ENCODE measurements around the gene THSD4. TPM values are rescaled to one million over a fixed set of nuclear protein-coding genes. Genes with fewer than 3 reads are reported as not detected.
"Not testable (repeated sequence)": the region's sequence is repeated elsewhere in the genome, so short reads cannot be mapped to it uniquely, and the experiment has no call there.

THSD4 gene
- total RNA-seq, 4 donors from 2014 or later = 2.7 to 49.2 (median 15.8) TPM

DNA sequence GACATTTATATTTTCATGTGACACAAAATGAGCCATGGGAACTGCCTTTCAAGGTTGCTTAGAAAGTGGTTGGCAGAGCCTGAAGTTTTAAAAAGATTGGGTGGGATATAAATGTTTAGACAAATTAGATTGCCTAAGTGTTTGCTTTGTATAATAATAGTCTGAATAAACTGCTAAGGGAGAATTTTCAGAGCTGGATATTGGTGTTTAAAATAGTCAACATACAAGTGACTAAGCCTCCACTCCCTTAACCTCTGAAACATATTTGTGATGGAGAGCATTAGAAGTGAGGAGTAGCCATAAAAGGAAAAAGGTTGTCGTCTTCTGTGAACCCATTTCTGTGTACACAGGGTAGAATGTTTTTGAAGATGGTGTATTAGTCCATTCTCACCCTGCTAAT lies 201.6 kb downstream of the THSD4 start:
- ATAC-seq (ENCODE audit: low FRiP score) (no peak), DNase-seq (ENCODE audit: low spot score) (no peak)
- TF ChIP-seq, protein P1, sequence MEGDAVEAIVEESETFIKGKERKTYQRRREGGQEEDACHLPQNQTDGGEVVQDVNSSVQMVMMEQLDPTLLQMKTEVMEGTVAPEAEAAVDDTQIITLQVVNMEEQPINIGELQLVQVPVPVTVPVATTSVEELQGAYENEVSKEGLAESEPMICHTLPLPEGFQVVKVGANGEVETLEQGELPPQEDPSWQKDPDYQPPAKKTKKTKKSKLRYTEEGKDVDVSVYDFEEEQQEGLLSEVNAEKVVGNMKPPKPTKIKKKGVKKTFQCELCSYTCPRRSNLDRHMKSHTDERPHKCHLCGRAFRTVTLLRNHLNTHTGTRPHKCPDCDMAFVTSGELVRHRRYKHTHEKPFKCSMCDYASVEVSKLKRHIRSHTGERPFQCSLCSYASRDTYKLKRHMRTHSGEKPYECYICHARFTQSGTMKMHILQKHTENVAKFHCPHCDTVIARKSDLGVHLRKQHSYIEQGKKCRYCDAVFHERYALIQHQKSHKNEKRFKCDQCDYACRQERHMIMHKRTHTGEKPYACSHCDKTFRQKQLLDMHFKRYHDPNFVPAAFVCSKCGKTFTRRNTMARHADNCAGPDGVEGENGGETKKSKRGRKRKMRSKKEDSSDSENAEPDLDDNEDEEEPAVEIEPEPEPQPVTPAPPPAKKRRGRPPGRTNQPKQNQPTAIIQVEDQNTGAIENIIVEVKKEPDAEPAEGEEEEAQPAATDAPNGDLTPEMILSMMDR (IDR thresholded peaks at IDR 0.05) = no peak

DNA sequence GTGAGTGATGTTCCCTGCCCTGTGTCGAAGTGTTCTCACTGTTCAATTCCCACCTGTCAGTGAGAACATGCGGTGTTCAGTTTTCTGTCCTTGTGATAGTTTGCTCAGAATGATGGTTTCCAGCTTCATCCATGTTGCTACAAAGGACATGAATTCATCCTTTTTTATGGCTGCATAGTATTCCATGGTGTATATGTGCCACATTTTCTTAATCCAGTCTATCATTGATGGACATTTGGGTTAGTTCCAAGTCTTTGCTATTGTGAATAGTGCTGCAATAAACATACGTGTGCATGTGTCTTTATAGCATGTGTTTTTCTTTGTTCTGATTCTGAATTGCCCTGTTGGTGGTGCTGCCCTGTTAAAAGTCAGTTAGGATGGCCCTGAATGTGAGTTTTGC lies 204.2 kb downstream of the THSD4 start:
- not testable (repeated sequence) for DNase-seq (ENCODE audit: low spot score); ATAC-seq (ENCODE audit: low FRiP score)

DNA sequence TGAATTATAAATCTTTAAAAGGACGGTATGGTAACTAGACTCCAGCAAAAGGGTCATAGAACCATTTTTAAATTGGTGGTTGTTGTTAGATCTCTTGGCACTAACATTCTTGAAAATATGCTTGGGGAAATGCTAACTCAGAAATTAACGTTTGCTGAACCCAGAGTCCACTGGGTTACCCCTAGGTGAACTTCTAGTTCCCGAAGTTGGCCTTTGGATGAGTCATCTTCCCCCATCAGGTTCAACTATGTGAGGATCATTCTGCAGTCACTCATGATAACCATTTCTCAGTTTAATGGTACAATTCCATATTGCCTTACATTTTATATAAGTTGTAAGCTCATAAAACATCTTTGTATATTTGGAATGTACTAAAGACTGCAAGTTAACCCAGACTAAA lies 204.7 kb downstream of the THSD4 start:
- TF ChIP-seq, protein P1 (IDR thresholded peaks at IDR 0.05) = no peak
- ATAC-seq (ENCODE audit: low FRiP score) = no peak
- DNase-seq (ENCODE audit: low spot score) = no peak

DNA sequence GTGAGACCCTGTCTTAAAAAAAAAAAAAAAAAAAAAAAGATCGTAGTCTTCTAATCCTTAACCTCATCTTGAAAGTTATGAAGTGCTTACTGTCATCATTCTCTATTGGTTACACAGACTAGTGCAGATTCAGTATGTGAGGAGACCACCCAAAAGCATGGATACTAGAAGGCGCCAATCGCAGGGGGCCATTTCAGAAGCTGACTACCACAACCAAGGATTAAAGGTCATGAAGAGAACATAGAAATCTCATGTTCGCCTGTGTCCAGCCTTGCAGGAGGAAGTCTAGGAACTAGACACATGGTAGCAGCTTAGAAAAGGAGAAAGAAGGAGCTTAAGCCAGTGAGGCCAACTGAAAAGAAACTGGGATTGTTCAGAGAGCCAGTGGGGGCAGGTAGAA lies 207.8 kb downstream of the THSD4 start:
- ATAC-seq (ENCODE audit: low FRiP score) (no peak), DNase-seq (ENCODE audit: low spot score) (no peak)
- TF ChIP-seq, protein P1 (IDR thresholded peaks at IDR 0.05) = no peak

DNA sequence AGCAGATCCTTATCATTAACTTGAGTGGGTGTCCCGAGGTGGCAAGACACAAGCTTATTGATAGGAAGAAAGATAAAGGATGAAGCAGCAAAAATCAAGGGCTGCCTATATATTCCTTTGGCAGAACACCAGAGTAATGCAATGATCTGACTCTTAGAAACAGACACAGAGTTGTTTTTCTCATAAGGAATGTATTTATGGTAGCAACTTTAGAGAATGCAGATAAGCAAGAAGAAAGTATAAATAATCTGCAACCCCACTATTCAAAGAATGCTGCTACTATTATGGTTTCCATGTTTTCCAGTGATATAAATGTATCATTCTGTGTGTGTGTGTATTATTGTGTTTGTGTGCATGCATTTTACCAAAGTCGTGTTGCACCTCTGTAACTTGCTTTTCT lies 208.3 kb downstream of the THSD4 start:
- no peak for ATAC-seq (ENCODE audit: low FRiP score)

DNA sequence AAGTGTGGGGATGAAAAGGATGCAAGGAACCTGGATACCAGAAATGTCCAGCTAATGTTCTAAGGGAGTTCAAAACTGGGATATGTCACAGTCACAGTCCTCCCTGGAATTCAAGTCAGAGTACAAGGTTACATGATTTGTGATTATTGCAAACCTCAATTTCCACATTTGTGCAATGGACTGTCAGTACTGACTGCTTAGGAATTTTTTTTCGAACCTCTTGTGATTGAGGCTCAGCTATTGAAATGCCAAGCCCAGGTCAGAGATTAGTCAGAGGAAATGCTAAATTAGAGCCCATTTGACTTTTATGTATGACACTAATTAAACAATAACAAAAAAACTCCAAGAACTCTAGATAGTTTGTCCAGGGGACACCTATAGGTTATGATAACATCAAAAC lies 210.2 kb downstream of the THSD4 start:
- DNase-seq (ENCODE audit: low spot score) = no peak

More for the DNA sequence above, 208.3 kb downstream of the THSD4 start:
- TF ChIP-seq, protein P1 (IDR thresholded peaks at IDR 0.05) = no peak
- DNase-seq (ENCODE audit: low spot score) = no peak

DNA sequence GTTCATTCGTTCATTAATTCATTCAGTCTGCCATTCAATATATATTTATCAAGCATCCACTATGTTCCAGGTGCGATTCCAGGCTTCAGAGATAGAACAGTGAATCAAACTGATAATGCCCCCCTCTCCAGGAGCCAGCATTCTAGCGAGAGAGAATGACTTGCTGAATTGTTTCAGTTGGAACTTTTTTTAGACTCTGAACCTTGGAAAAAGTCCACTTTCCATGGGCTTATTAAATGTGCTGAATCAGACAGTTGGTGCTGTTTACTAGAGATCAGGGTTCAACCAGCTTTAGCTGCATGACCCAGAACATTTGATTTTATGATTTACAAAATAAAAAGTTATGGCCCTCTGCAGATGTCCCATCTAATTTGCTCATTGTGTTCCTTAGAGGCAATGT lies 213.2 kb downstream of the THSD4 start:
- DNase-seq (ENCODE audit: low spot score) (no peak), ATAC-seq (ENCODE audit: low FRiP score) (no peak)
- TF ChIP-seq, protein P1 (IDR thresholded peaks at IDR 0.05) = no peak

More for the DNA sequence above, 210.2 kb downstream of the THSD4 start:
- ATAC-seq (ENCODE audit: low FRiP score) = no peak
- TF ChIP-seq, protein P1 (IDR thresholded peaks at IDR 0.05) = no peak

DNA sequence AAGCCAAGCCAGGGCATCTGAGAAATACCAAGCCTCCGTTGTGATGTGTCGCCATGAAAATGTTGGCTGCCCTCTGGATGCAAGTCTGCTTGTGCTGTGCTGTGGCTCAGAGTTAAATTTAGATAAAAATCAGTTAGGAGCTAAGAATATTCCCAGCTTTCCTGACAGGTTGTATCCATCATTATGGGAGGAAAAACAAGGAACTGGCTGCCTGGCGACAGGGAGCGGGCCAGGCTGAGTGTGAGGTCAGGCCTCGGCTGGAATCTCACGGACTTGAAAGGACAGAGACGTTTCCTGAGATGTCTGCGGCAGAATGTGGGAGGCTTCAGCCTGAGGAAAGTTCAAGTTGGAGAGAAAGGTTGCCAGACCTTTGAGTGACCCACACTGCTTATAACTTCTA lies 213.8 kb downstream of the THSD4 start:
- TF ChIP-seq, protein P1 (IDR thresholded peaks at IDR 0.05) = no peak
- no peak for ATAC-seq (ENCODE audit: low FRiP score)
- no peak for DNase-seq (ENCODE audit: low spot score)
